GM12865 (cell line): ENCODE measurements around the gene DSCAM.

Experiments used
- DNase-seq: peaks from one replicate; pipeline ENCODE4 v3.0.0; 2010; ENCODE audit warnings: low read depth
- H3K4me3 ChIP-seq: 2 replicates; pipeline ENCODE4 v1.5.1; 2011; ENCODE audit warnings: mild to moderate bottlenecking, low read depth, low read length, control low read depth
- TF ChIP-seq, protein P1 (sequence below): IDR thresholded peaks from 2 replicates; pipeline ENCODE4 v1.5.1; 2011; ENCODE audit warnings: low read length, control low read depth, low read depth, inconsistent platforms; ENCODE audit not compliant: insufficient read depth; ENCODE audit errors: missing control alignments

DSCAM gene

DNA sequence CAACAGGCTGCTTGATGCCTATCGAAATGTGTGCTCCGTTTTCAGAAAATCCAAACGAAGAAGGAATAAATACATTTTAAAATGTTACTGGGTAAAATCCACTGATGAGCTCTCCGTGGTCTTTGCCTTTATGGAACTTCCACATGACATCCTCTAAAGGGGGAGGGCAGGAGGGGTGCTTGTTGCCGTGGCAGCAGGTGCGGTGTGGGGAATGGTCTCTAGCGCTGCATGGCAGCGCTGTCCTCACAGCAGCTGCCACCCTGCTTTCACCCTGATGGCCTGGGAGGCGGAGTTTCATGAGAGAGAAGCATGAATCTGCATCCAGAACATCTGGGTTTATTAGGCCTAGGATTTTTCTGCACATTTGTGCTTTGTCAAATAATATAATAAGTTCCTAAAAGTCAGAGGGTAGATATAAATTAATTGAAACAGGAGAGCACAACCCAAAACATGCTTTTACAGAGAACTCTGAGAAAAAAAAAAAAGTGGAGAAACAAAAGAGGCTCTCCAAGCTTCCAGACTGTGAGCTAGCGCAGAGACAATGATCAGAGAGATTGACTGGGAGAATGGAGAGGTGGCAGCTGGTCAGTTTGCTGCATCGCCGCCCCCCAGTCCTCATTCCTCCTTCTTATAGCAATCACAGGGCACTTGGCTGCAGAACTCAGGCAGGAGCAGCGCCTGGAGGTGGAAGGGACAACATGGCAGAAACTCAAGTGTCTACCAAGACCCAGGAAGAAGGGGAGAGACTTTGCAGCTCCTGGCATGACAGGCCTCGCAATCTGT lies 228.6 kb downstream of the DSCAM start:
- H3K4me3 ChIP-seq: no peak overlapping the region
- TF ChIP-seq, protein P1, sequence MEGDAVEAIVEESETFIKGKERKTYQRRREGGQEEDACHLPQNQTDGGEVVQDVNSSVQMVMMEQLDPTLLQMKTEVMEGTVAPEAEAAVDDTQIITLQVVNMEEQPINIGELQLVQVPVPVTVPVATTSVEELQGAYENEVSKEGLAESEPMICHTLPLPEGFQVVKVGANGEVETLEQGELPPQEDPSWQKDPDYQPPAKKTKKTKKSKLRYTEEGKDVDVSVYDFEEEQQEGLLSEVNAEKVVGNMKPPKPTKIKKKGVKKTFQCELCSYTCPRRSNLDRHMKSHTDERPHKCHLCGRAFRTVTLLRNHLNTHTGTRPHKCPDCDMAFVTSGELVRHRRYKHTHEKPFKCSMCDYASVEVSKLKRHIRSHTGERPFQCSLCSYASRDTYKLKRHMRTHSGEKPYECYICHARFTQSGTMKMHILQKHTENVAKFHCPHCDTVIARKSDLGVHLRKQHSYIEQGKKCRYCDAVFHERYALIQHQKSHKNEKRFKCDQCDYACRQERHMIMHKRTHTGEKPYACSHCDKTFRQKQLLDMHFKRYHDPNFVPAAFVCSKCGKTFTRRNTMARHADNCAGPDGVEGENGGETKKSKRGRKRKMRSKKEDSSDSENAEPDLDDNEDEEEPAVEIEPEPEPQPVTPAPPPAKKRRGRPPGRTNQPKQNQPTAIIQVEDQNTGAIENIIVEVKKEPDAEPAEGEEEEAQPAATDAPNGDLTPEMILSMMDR: no peak
- no peak for DNase-seq

DNA sequence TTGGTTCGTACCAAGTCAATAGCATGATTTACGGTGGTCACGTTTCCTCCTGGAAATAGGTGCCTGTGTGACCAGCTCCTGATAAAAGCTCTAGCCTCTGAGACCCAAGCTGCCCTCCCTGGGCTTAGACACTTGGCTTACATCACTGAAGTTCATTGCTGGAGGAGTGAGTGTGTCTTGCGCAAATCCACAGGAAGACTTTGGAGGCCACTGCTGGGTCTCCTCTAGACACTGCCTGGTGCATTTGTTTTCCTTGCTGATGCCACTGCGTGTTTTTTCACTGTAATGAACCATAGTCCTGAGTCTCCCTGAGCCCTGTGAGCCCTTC lies 230.6 kb downstream of the DSCAM start:
- no peak overlapping the region for H3K4me3 ChIP-seq
- no peak for DNase-seq
- TF ChIP-seq, protein P1: no peak

DNA sequence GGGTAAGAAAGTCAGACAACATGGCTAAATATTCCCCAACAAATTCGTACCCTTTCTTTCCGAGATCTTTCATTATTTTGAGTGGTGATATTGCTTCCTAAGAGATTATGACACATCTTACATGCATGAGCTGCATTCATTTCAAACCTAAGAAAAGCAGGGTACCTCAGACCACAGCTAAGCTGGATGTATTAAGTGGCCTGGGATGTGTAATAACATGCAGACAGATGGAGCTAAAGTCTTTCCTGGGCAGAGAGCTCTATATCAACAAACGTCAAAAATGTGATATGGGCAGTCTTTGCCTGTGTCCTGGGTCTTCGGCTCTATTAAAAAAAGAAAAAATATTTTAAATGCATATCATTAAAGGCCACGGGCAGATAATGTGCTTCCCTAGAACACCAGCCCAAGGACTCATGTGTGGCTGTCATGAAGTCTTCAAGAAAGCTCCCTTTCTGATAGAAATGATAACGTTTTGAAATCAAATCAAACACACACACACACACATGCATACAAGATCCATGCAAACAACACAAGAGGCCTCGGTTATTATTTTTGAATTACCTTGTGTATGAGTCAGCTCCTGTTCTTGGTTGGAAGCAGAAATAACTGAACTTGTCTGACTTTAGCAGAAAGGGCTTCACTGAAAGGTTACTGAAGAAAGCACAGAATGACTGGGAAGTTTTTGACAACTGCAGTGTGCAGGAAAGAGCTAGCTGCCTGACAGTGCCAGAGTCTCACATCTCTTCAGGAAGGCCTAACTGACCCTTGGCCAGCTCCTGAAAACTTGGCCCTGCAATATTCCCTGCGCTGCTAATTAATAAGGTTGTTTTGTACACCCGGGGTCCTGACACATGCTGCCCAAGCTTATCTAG lies 231.2 kb downstream of the DSCAM start:
- DNase-seq: no peak
- no peak overlapping the region for H3K4me3 ChIP-seq
- TF ChIP-seq, protein P1: no peak

DNA sequence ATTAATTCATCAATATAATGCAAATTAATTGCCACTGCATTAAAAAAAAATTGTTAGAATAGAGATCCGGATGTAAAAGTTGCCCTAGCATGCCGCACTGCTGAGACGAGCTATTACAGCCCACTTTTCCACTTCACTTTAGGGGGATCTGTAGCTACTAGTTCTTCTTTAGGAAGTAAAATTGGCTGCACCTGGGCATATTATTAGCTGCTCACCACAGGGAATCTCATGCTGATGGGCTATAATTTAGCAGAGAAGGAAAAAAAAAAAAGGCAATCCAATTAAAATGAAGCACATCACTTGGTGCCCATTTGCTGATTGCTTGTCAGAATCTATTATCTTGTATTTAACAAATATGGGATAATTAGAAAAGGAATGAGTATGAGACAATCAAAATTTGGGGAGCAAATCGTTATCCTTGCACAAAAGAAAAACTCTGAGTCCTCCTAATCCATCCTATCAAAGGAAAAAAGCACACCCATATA lies 233.4 kb downstream of the DSCAM start:
- no peak overlapping the region for H3K4me3 ChIP-seq
- TF ChIP-seq, protein P1: no peak
- DNase-seq: no peak

DNA sequence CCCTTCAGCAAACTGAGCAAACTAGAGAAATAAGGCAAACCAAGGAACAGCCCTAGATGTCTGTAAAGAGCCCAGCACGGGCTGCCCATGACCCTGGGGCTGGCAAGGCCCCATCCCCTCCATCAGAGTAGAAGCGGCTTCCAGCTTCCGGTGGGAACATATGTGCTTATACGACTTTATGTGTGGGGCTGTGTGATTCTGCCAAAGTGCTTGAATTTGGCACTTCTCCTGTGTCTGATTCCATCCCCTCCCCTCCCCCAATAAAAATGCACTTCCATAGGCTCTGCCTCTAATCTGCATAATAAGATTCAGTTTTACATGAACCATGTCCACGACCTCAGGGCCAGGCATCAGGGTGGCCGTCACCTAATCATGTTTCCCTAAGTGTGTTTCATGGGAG lies 236.6 kb downstream of the DSCAM start:
- no peak for DNase-seq
- TF ChIP-seq, protein P1: no peak

DNA sequence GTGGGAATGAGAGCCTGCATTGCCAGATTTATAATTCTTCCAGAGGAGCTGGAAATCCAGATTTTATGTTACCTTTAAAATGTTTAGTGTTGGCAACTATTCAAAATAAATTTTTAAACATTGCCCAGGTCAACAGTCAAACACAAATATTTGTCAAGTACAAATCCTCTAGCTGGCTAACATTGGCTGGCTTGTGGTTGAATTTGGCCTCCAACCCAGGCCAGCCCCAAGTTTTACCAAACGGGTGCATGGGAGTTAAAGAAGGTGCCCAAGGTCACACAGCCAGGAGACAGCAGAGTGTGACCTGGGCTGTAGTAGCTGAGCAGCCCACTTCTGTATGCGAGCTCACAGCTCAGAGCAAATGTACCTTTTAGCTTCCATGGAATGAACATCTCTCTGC lies 240.6 kb downstream of the DSCAM start:
- TF ChIP-seq, protein P1: no peak
- no peak for DNase-seq
- H3K4me3 ChIP-seq: no peak overlapping the region

More for the DNA sequence above, 236.6 kb downstream of the DSCAM start:
- H3K4me3 ChIP-seq: no peak overlapping the region
